ENCODE data around the gene CDH23. TPM values are rescaled to one million over a fixed set of nuclear protein-coding genes. Genes with fewer than 3 reads are reported as not detected.

CDH23 gene
- total and polyA plus RNA-seq, 2 donors (not counting 1 experiment from before 2014, with no cell fraction given) = 0.01 to 0.17 TPM

DNA sequence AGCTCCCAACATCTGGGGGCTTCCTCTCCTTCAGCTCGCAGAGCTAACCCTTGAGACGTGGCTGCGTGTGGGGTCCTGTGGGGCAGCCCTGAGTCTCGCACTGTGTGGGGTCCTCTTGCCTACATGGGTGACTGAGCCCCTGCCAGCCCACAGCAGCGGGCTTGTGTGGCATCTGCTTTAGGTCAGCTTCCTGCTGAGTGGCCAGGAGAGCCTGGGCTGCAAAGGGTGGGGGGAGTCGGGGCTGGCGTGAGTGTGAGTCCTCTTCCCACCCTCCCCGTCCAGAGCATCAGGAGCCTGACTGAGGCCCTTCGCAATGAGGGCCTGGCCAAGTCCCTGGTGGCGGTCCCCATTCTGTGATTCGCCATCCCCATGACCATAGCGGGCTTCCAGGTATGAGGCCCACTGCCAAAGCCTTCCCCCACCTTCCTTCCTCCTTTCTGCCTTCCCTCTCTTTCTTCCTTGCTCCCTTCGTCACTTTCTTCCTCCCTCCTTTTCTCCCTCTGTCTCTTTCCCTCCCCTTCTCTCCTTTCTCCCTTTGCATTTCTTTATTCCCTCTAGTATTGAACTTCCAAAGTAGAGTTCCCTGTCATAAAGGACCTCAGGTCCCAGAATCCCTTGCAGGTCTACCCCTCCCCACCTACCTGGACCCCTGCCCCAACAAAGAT is 85.2 kb downstream of the CDH23 start:
- peaks cover 3% of the 10 kb centered on the region for H3K27me3 ChIP-seq (ENCODE audit: control insufficient read depth, insufficient read depth, low read length)
- no peak overlapping the region for H3K4me2 ChIP-seq (ENCODE audit: extremely low read depth, insufficient read depth, low read length)
- no peak overlapping the region for H3K4me3 ChIP-seq (replicated peaks in 1 of 4; ENCODE audit: control extremely low read depth in 1 of 4, insufficient read depth in 1 of 4, low read depth in 3 of 4, low read length in 4 of 4)
- H3K9ac ChIP-seq (ENCODE audit: insufficient read depth, low read length) = no peak overlapping the region
- no peaks in the 10 kb centered on the region for H4K20me1 ChIP-seq (ENCODE audit: control insufficient read depth, extremely low read depth, insufficient read depth, low read length)
- no peaks in the 10 kb centered on the region for H3K36me3 ChIP-seq (ENCODE audit: control insufficient read depth, insufficient read depth, low read length)
- no peaks in the 10 kb centered on the region for H3K79me2 ChIP-seq (ENCODE audit: control insufficient read depth, insufficient read depth, low read length)
- H3K27ac ChIP-seq (ENCODE audit: insufficient read depth, low read length) = no peak overlapping the region
- TF ChIP-seq, protein P1, sequence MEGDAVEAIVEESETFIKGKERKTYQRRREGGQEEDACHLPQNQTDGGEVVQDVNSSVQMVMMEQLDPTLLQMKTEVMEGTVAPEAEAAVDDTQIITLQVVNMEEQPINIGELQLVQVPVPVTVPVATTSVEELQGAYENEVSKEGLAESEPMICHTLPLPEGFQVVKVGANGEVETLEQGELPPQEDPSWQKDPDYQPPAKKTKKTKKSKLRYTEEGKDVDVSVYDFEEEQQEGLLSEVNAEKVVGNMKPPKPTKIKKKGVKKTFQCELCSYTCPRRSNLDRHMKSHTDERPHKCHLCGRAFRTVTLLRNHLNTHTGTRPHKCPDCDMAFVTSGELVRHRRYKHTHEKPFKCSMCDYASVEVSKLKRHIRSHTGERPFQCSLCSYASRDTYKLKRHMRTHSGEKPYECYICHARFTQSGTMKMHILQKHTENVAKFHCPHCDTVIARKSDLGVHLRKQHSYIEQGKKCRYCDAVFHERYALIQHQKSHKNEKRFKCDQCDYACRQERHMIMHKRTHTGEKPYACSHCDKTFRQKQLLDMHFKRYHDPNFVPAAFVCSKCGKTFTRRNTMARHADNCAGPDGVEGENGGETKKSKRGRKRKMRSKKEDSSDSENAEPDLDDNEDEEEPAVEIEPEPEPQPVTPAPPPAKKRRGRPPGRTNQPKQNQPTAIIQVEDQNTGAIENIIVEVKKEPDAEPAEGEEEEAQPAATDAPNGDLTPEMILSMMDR (conservative IDR thresholded peaks at IDR 0.05 in 1 of 2, IDR thresholded peaks at IDR 0.05 in 1 of 2; ENCODE audit: low read depth in 1 of 2, low read length in 2 of 2) = no peak
- no peak for TF ChIP-seq EZH2 (IDR thresholded peaks at IDR 0.05; ENCODE audit: low read length, missing control alignments)
- H2AFZ ChIP-seq (ENCODE audit: low read length) = no peak overlapping the region
- no peaks in the 10 kb centered on the region for H3K9me3 ChIP-seq (ENCODE audit: control insufficient read depth, insufficient read depth, low read depth, low read length)
- H3K4me1 ChIP-seq (ENCODE audit: control insufficient read depth, extremely low read depth, insufficient read depth, low read length) = no peaks in the 10 kb centered on the region
- no peak for DNase-seq (ENCODE audit: low read depth in 2 of 2)

DNA sequence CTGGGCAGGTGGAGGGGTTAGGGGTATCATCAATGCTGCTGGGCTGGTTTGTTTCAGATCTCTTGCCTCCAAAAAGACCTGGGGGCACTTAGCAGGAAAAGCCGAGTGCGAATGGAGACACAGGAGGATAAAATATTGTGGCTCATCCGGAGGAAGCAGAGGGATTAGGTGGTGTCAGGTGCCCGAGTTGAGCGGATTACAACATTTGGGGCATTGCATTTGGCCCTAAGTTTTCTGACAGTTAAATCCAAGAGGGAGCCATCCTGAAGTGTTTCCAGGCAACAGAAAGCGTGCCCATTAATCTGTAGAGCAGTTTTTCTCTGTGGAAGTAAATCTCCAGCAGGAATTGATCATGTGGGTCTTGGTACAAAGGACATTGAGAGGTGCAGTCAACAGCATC is 85.9 kb downstream of the CDH23 start:
- no peaks in the 10 kb centered on the region for H3K79me2 ChIP-seq (ENCODE audit: control insufficient read depth, insufficient read depth, low read length)
- DNase-seq (ENCODE audit: low read depth in 2 of 2) = no peak
- no peak for TF ChIP-seq EZH2 (IDR thresholded peaks at IDR 0.05; ENCODE audit: low read length, missing control alignments)
- TF ChIP-seq, protein P1 (conservative IDR thresholded peaks at IDR 0.05 in 1 of 2, IDR thresholded peaks at IDR 0.05 in 1 of 2; ENCODE audit: low read depth in 1 of 2, low read length in 2 of 2) = no peak
- H3K4me2 ChIP-seq (ENCODE audit: extremely low read depth, insufficient read depth, low read length) = no peak overlapping the region
- H3K9me3 ChIP-seq (ENCODE audit: control insufficient read depth, insufficient read depth, low read depth, low read length) = no peaks in the 10 kb centered on the region
- H4K20me1 ChIP-seq (ENCODE audit: control insufficient read depth, extremely low read depth, insufficient read depth, low read length) = no peaks in the 10 kb centered on the region
- no peaks in the 10 kb centered on the region for H3K4me1 ChIP-seq (ENCODE audit: control insufficient read depth, extremely low read depth, insufficient read depth, low read length)
- no peak overlapping the region for H3K4me3 ChIP-seq (replicated peaks in 1 of 4; ENCODE audit: control extremely low read depth in 1 of 4, insufficient read depth in 1 of 4, low read depth in 3 of 4, low read length in 4 of 4)
- H3K9ac ChIP-seq (ENCODE audit: insufficient read depth, low read length) = no peak overlapping the region
- H3K27ac ChIP-seq (ENCODE audit: insufficient read depth, low read length) = no peak overlapping the region
- H3K27me3 ChIP-seq (ENCODE audit: control insufficient read depth, insufficient read depth, low read length) = peaks cover 3% of the 10 kb centered on the region
- no peaks in the 10 kb centered on the region for H3K36me3 ChIP-seq (ENCODE audit: control insufficient read depth, insufficient read depth, low read length)
- no peak overlapping the region for H2AFZ ChIP-seq (ENCODE audit: low read length)

DNA sequence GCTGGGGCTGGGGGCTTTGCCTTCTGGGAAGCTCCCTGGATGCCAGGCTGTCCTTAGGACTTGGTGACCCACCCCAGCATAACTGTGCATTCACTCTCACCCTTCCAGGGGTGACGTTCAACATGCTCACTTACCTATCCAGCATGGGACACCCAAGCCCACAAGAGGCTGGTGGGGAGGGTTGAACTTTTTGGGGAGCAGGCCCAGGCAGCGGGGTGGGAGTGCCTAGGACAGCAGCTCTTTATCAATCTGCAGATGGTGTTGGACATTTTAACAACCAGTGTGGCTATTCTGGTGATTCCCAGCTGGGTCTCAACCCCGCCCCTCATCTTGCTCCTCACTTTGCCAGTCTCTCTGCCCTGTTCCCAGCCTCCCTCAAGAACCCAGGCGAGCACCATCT is 86.4 kb downstream of the CDH23 start:
- Histone ChIP-seq H3K4me3 (replicated peaks in 1 of 4; ENCODE audit: control extremely low read depth in 1 of 4, insufficient read depth in 1 of 4, low read depth in 3 of 4, low read length in 4 of 4) (no peak overlapping the region), H3K9ac (ENCODE audit: insufficient read depth, low read length) (no peak overlapping the region)

More for the DNA sequence above, 86.4 kb downstream of the CDH23 start:
- no peaks in the 10 kb centered on the region for H3K4me1 ChIP-seq (ENCODE audit: control insufficient read depth, extremely low read depth, insufficient read depth, low read length)
- no peaks in the 10 kb centered on the region for H3K79me2 ChIP-seq (ENCODE audit: control insufficient read depth, insufficient read depth, low read length)
- H2AFZ ChIP-seq (ENCODE audit: low read length) = no peak overlapping the region
- DNase-seq (ENCODE audit: low read depth in 2 of 2) = no peak
- H3K27me3 ChIP-seq (ENCODE audit: control insufficient read depth, insufficient read depth, low read length) = peaks cover 1% of the 10 kb centered on the region
- no peak overlapping the region for H3K4me2 ChIP-seq (ENCODE audit: extremely low read depth, insufficient read depth, low read length)
- H3K27ac ChIP-seq (ENCODE audit: insufficient read depth, low read length) = no peak overlapping the region
- TF ChIP-seq, protein P1 (conservative IDR thresholded peaks at IDR 0.05 in 1 of 2, IDR thresholded peaks at IDR 0.05 in 1 of 2; ENCODE audit: low read depth in 1 of 2, low read length in 2 of 2) = no peak
- no peak for TF ChIP-seq EZH2 (IDR thresholded peaks at IDR 0.05; ENCODE audit: low read length, missing control alignments)
- H3K9me3 ChIP-seq (ENCODE audit: control insufficient read depth, insufficient read depth, low read depth, low read length) = no peaks in the 10 kb centered on the region
- H4K20me1 ChIP-seq (ENCODE audit: control insufficient read depth, extremely low read depth, insufficient read depth, low read length) = no peaks in the 10 kb centered on the region
- no peaks in the 10 kb centered on the region for H3K36me3 ChIP-seq (ENCODE audit: control insufficient read depth, insufficient read depth, low read length)

All from fibroblast of lung (primary cell).